Neural cell (in vitro differentiated cells): ENCODE results near the gene BRICD5.

Experiments used
- EP300 ChIP-seq: fragments of 450-650 bp; conservative IDR thresholded peaks from 2 replicates; pipeline ENCODE4 v1.6.1; 2014; ENCODE audit warnings: antibody characterized with exemption, mild to moderate bottlenecking, moderate library complexity; ENCODE audit not compliant: poor library complexity, severe bottlenecking
- EZH2 ChIP-seq: fragments of 200-600, 300-800 bp; shearing (Covaris generic), sonication (generic); IDR thresholded peaks from 2 replicates; pipeline ENCODE4 v1.6.1; 2014; ENCODE audit warnings: antibody characterized with exemption, low read length, borderline replicate concordance, mild to moderate bottlenecking; ENCODE audit not compliant: insufficient read depth, poor library complexity, severe bottlenecking
- MXI1 ChIP-seq: fragments of 450-650 bp; conservative IDR thresholded peaks from 2 replicates; pipeline ENCODE4 v1.6.1; 2014; ENCODE audit warnings: antibody characterized with exemption, mild to moderate bottlenecking; ENCODE audit not compliant: poor library complexity, severe bottlenecking
- RAD21 ChIP-seq: fragments of 450-650 bp; conservative IDR thresholded peaks from 2 replicates; pipeline ENCODE4 v1.6.1; 2014; ENCODE audit warnings: antibody characterized with exemption, mild to moderate bottlenecking, moderate library complexity
- TAF1 ChIP-seq: IDR thresholded peaks from 2 replicates; pipeline ENCODE4 v1.6.1; 2012; ENCODE audit warnings: low read depth
- TF ChIP-seq, protein P1 (sequence below): fragments of 450-650 bp; IDR thresholded peaks from 2 replicates; pipeline ENCODE4 v1.5.1; 2014; ENCODE audit warnings: antibody characterized with exemption, mild to moderate bottlenecking, moderate library complexity; ENCODE audit not compliant: poor library complexity, severe bottlenecking
- TF ChIP-seq, protein P2 (sequence below): IDR thresholded peaks from 2 replicates; pipeline ENCODE4 v1.6.1; 2012; ENCODE audit warnings: borderline replicate concordance

- no peak for TF ChIP-seq EP300
- TF ChIP-seq, protein P1, sequence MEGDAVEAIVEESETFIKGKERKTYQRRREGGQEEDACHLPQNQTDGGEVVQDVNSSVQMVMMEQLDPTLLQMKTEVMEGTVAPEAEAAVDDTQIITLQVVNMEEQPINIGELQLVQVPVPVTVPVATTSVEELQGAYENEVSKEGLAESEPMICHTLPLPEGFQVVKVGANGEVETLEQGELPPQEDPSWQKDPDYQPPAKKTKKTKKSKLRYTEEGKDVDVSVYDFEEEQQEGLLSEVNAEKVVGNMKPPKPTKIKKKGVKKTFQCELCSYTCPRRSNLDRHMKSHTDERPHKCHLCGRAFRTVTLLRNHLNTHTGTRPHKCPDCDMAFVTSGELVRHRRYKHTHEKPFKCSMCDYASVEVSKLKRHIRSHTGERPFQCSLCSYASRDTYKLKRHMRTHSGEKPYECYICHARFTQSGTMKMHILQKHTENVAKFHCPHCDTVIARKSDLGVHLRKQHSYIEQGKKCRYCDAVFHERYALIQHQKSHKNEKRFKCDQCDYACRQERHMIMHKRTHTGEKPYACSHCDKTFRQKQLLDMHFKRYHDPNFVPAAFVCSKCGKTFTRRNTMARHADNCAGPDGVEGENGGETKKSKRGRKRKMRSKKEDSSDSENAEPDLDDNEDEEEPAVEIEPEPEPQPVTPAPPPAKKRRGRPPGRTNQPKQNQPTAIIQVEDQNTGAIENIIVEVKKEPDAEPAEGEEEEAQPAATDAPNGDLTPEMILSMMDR: no peak
- no peak for TF ChIP-seq TAF1
- TF ChIP-seq, protein P2, sequence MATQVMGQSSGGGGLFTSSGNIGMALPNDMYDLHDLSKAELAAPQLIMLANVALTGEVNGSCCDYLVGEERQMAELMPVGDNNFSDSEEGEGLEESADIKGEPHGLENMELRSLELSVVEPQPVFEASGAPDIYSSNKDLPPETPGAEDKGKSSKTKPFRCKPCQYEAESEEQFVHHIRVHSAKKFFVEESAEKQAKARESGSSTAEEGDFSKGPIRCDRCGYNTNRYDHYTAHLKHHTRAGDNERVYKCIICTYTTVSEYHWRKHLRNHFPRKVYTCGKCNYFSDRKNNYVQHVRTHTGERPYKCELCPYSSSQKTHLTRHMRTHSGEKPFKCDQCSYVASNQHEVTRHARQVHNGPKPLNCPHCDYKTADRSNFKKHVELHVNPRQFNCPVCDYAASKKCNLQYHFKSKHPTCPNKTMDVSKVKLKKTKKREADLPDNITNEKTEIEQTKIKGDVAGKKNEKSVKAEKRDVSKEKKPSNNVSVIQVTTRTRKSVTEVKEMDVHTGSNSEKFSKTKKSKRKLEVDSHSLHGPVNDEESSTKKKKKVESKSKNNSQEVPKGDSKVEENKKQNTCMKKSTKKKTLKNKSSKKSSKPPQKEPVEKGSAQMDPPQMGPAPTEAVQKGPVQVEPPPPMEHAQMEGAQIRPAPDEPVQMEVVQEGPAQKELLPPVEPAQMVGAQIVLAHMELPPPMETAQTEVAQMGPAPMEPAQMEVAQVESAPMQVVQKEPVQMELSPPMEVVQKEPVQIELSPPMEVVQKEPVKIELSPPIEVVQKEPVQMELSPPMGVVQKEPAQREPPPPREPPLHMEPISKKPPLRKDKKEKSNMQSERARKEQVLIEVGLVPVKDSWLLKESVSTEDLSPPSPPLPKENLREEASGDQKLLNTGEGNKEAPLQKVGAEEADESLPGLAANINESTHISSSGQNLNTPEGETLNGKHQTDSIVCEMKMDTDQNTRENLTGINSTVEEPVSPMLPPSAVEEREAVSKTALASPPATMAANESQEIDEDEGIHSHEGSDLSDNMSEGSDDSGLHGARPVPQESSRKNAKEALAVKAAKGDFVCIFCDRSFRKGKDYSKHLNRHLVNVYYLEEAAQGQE: no peak
- no peak for TF ChIP-seq RAD21
- no peak for TF ChIP-seq EZH2
- TF ChIP-seq MXI1: no peak
Measured at GRCh38 chr16:2177101-2177500, 33.6 kb downstream of the BRICD5 start.
